A673 (cell line): ENCODE results near the gene CLASP1.

Source experiments
- CTCF ChIP-seq: fragments of 300-800, 200-600 bp; sonication (generic); conservative IDR thresholded peaks from 2 replicates; pipeline ENCODE4 v1.5.1; 2017; ENCODE audit warnings: low read depth, mild to moderate bottlenecking, antibody characterized with exemption, low read length, moderate library complexity, mixed read lengths
- EZH2 ChIP-seq: fragments of 200-600 bp; sonication (generic); IDR thresholded peaks from 2 replicates; pipeline ENCODE4 v1.6.1; 2017; ENCODE audit warnings: borderline replicate concordance, low read depth, mild to moderate bottlenecking, mixed read lengths, antibody characterized with exemption, low read length; ENCODE audit not compliant: poor library complexity, severe bottlenecking

GRCh38 chr2:121336528-121337294 lies 312.6 kb downstream of the CLASP1 start:
- no peak for TF ChIP-seq CTCF
- TF ChIP-seq EZH2, result no peak
